GDM1 (cell line): ENCODE results near the gene TACC2.
"Not testable (repeated sequence)": the region's sequence is repeated elsewhere in the genome, so short reads cannot be mapped to it uniquely, and the experiment has no call there.

Experiments
- DNase-seq: peaks from one replicate; lab custom pipeline; 2025; lab: John Stamatoyannopoulos, UW

TACC2 gene

DNA sequence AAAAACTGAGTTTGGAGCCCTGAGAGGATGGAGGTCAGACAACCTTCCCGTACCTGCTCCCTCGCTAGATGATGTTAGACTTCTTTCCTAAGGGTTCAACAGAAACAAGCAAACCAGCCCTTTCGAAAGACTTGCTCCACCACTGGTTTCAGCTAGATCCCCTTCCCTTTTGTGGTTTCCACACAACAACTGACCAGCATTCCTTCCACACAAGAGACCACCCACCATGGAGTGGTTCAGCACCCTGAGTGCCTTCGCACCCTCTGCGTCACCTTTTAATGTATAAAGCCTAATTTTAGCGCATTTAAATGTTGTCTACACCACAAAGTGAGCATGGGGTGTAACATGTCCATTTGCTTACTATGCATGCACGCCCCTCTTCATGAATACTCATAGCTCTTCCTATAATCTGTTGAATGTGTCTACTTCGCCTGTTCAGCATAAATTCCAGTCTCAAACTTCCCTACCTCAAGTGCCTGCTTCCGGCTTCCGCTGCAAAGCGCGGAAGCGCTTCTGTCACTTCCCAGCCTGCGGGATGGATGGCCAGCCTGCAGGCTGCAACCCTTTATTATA lies 69.0 kb downstream of the TACC2 start:
- DNase-seq = no peak

DNA sequence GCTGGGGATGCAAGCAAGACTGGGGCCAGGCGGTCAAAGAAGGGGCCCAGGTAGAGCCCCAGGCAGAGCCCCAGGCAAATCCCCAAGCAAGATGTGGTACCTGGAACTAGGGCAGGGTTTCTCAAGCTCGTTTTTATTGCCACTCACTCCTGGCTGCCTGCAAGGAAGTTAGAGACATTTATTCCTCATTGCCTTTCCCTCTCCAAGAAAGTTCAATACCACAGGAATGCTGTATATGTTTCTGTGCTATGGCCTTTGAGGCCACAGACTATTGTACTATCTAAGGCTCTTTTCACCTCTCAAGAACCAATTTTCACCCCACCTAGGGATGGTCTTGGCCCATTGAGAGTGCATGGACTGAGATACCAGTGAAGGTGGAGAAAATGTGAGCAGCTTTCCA lies 71.3 kb downstream of the TACC2 start:
- no peak for DNase-seq

DNA sequence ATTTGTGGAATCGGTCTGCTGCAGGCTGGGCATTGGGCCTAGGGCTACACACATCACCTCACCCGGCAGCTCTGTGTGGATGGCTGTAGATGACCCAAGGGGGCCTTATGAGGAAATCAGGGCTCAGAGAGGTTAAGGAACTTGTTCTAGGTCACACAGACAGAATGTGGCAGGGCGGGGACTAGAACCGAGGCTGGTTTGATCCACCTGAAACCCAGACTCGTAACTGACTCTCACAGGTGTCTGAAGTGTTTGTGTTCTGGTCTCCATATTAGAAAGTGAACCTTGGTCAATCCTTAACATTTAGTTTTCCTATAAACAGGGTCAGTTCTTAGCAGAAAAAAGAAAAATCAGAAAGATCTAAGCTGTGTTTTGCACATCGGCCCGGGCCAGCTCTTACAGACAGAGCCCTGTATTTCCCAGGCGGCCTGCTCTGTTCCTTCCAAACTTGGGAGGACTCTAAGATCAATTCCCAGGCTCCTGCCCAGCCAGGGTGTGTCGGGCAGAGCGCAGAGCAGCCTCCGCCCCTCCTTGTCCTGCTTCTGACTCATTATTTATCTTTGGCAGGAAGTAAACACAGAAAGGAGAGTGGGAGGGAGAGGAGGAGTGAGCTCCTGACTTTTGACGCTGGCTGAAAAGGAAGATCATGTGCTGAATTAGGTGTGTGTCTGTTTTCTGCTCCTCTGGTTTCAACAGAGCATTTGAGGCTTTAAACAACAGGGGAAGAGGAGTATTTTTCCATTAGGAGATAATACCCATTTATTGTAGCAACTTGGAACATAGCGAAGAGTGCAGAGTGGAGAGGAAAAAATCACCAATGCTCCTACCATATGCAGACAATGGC lies 74.1 kb downstream of the TACC2 start:
- no peak for DNase-seq

DNA sequence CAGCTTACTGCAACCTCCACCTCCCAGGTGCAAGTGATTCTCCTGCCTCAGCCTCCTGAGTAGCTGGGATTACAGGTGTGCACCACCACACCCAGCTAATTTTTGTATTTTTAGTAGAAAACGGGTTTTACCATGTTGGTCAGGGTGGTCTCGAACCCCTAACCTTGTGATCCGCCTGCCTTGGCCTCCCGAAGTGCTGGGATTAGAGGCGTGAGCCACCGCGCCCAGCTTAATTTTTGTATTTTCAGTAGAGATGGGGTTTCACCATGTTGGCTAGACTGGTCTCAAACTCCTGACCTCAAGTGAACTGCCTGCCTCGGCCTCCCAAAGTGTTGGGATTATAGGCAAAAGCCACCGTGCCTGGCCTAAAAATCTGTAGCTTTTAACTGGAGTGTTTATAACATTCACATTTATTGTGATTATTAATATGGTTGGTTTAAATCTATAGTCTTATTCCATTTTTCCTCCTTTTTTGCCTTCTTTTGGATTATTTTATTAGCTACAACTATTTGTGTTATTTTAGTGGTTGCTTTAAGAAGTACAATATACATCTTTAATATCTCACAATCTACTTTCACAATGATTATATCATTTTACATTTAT lies 77.5 kb downstream of the TACC2 start:
- not testable (repeated sequence) for DNase-seq

DNA sequence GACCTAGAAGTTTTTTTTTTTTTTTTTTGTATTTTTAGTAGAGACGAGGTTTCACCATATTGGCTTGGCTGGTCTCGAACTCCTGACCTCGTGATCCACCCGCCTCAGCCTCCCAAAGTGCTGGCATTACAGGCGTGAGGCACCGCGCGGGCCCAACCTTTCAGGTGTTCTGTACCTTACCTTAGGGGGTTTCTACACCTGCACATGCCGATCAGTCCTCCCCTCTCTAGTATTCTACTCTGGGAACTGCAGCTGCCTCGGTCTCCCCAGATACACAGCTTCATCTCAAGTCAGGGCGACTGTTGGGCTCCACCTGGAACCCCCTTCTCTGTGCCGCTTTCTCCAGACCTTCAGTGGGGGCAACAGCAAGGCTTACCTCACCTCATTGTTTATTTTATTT lies 79.9 kb downstream of the TACC2 start:
- DNase-seq = no peak

DNA sequence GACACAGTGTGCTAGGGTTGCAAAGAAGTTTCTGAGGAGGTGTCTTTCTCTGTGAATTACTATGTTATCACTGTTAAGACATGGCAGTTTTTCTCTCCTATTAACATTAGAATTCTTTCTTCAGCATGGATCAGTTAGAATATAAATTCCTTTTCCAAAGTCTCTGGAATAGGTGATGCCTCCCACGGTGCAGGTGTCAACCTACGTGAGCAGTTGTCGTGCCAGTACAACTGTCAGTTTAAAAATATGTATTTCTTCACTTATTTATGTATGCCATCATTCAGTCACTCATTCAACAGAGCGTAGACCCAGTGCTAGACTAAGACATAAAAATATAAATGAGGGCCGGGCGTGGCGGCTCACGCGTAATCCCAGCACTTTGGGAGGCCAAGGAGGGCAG lies 83.5 kb downstream of the TACC2 start:
- no peak for DNase-seq

DNA sequence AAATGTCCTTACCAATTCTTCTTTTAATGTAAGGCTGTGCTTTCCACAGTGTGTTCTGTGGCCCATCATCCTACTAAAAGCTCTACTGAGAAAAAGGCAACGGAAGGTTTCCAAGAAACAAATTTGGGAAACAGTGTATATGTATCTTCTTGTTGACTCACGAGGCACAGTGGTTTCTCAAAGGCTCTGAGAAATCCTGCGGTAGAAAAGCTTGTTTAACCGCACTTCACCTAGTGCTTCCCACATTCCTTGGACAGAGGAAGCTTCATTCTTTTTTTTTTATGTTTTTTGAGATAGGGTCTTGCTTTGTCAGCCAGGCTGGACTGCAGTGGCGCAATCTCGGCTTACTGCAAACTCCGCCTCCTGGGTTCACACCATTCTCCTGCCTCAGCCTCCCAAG lies 84.5 kb downstream of the TACC2 start:
- DNase-seq = no peak

DNA sequence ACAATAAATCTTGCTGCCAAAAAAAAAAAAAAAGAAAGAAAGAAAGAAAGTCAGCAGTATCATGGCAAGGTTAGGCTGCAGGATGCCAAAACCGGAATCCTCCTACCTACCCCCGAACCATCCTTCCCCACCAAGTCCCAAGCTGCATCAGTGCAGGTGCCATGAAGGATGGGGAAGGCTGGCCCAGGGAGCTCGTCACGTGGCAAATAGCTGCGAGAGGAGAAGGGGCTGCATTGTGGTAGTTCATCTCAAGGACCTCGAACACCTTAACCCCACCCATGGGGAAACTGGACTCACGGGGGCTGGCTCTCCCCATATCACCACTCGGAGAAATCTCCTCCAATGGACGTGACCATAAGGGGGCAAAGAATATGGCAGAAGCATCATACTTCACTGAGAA lies 86.2 kb downstream of the TACC2 start:
- no peak for DNase-seq

DNA sequence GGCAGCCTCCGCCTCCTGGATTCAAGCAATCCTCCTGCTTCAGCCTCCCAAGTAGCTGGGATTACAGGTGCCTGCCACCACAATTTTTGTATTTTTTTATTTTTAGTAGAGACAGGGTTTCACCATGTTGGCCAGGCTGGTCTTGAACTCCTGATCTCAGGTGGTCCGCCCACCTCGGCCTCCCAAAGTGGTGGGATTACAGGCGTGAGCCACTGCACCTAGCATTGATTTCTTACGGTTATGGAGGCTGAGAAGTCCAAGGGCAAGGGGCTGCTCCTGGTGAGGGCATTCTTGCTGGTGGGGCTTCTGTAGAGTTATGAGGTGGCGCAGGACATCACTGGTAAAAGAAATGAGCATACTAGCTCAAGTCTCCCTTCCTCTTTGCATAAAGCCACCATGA lies 86.9 kb downstream of the TACC2 start:
- DNase-seq = not testable (repeated sequence)

DNA sequence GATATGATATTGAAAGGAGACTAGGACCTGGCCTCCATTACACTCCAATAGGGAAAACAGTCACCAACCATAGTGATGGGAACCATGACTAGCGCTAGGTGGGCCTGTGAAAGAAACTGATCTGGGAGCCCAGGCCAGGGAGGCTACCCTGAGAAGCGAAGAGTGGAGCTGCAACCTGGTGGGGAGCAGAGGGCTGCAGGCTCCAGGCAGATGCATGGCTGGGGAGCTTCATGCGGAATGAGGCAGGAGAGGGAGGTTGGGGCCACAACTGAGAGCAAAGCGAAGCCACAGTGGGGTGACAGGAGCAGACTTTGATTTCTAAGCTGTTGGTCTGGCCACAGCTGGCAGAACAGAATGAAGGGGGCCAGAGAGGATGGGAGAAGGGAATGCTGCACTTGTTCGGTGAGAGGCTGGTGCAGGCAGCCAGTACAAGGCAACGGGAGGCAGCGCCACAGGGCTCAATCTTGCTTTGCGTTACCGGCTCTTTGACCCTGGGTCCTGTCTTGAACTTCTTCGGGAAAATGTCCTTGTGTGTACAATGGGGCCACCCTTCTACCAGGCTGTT lies 88.4 kb downstream of the TACC2 start:
- no peak for DNase-seq

DNA sequence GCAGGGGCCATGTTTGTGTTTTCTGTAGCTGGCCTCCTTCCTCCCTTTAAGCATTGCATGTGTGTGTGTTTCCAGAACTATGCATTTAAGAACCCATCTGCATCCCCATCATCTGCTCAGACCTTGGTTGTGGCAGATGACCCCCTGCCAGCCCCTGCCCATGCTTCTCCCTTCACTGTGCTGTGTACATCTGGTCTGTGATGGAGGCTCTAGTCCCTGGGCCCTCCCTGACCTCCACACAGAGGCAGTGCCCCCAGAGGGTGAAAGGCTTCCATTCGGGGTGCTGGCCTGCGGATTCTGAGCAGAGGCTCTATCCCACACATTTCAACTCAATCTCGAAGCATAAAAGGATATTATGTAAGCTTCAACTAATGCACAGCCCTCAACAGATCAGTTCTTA lies 89.4 kb downstream of the TACC2 start:
- DNase-seq = no peak

DNA sequence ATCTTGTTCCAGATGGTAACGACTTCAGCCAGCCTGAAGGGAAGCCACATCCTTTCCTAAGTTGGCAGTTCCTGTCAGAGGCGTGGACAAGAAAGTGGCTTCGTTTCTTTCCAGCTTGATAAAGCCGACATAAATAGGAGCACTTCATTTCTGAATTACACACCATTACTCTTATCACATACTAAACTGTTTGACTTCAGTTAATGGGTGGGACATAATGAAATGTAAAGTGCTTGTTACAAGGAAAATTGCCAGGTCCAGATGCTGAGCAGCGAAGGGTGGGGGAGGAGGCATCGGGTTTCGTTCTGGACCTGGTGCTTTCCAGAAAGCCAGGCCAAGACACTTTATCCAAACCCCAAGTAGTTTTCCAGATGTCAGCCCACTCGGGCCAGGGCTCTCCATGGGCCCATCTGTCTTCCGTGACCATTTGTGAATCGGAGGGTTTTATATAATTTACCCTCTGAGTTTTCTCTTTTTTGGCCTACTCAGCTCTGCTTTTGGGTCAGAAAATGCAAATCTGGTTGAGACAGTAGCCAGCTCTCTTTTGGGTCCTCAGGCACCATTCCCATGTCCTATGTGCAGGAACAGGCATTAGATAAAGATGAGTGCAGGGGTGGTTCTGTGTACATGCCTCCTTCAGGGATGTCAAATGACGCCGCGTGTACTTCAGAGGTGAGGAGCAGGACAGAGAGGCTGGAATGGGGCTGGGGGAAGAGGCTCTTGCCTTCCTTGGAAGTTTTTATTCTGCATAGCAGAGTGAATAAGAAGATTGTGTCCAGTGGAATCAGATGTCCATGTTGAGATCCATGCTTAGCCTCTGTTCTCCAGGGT lies 90.2 kb downstream of the TACC2 start:
- DNase-seq = no peak

DNA sequence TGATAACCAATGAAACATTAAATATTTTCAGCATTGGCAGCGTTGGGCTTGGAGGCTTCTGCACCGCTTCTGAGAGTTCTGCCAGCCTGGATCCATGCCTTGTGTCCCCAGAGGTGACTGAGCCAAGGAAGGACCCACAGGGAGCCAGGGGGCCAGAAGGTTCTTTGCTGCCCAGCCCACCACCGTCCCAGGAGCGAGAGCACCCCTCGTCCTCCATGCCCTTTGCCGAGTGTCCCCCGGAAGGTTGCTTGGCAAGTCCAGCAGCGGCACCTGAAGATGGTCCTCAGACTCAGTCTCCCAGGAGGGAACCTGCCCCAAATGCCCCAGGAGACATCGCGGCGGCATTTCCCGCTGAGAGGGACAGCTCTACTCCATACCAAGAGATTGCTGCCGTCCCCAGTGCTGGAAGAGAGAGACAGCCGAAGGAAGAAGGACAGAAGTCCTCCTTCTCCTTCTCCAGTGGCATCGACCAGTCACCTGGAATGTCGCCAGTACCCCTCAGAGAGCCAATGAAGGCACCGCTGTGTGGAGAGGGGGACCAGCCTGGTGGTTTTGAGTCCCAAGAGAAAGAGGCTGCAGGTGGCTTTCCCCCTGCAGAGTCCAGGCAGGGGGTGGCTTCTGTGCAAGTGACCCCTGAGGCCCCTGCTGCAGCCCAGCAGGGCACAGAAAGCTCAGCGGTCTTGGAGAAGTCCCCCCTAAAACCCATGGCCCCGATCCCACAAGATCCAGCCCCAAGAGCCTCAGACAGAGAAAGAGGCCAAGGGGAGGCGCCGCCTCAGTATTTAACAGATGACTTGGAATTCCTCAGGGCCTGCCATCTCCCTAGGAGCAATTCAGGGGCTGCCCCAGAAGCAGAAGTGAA lies 93.9 kb downstream of the TACC2 start:
- DNase-seq = no peak

DNA sequence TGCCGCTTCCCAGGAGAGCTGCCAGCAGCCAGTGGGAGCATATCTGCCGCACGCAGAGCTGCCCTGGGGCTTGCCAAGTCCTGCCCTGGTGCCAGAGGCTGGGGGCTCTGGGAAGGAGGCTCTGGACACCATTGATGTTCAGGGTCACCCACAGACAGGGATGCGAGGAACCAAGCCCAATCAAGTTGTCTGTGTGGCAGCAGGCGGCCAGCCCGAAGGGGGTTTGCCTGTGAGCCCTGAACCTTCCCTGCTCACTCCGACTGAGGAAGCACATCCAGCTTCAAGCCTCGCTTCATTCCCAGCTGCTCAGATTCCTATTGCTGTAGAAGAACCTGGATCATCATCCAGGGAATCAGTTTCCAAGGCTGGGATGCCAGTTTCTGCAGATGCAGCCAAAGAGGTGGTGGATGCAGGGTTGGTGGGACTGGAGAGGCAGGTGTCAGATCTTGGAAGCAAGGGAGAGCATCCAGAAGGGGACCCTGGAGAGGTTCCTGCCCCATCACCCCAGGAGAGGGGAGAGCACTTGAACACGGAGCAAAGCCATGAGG lies 94.6 kb downstream of the TACC2 start:
- no peak for DNase-seq

DNA sequence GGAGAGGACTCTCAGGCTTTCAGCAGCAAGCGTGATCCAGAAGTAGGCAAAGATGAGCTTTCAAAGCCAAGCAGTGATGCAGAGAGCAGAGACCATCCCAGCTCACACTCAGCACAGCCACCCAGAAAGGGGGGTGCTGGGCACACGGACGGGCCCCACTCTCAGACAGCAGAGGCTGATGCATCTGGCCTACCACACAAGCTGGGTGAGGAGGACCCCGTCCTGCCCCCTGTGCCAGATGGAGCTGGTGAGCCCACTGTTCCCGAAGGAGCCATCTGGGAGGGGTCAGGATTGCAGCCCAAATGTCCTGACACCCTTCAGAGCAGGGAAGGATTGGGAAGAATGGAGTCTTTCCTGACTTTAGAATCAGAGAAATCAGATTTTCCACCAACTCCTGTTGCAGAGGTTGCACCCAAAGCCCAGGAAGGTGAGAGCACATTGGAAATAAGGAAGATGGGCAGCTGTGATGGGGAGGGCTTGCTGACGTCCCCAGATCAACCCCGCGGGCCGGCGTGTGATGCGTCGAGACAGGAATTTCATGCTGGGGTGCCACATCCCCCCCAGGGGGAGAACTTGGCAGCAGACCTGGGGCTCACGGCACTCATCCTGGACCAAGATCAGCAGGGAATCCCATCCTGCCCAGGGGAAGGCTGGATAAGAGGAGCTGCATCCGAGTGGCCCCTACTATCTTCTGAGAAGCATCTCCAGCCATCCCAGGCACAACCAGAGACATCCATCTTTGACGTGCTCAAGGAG lies 95.5 kb downstream of the TACC2 start:
- no peak for DNase-seq

DNA sequence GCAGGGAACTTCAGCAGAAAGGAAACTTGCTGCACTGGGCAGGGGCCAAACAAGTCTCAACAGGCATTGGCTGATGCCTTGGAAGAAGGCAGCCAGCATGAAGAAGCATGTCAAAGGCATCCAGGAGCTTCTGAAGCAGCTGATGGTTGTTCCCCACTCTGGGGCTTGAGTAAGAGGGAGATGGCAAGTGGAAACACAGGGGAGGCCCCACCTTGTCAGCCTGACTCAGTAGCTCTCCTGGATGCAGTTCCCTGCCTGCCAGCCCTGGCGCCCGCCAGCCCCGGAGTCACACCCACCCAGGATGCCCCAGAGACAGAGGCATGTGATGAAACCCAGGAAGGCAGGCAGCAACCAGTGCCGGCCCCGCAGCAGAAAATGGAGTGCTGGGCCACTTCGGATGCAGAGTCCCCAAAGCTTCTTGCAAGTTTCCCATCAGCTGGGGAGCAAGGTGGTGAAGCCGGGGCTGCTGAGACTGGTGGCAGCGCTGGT lies 96.5 kb downstream of the TACC2 start:
- DNase-seq = no peak

DNA sequence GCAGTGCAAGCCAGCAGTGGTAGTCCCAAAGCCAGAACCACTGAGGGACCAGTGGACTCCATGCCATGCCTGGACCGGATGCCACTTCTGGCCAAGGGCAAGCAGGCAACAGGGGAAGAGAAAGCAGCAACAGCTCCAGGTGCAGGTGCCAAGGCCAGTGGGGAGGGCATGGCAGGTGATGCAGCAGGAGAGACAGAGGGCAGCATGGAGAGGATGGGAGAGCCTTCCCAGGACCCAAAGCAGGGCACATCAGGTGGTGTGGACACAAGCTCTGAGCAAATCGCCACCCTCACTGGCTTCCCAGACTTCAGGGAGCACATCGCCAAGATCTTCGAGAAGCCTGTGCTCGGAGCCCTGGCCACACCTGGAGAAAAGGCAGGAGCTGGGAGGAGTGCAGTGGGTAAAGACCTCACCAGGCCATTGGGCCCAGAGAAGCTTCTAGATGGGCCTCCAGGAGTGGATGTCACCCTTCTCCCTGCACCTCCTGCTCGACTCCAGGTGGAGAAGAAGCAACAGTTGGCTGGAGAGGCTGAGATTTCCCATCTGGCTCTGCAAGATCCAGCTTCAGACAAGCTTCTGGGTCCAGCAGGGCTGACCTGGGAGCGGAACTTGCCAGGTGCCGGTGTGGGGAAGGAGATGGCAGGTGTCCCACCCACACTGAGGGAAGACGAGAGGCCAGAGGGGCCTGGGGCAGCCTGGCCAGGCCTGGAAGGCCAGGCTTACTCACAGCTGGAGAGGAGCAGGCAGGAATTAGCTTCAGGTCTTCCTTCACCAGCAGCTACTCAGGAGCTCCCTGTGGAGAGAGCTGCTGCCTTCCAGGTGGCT lies 97.7 kb downstream of the TACC2 start:
- no peak for DNase-seq

DNA sequence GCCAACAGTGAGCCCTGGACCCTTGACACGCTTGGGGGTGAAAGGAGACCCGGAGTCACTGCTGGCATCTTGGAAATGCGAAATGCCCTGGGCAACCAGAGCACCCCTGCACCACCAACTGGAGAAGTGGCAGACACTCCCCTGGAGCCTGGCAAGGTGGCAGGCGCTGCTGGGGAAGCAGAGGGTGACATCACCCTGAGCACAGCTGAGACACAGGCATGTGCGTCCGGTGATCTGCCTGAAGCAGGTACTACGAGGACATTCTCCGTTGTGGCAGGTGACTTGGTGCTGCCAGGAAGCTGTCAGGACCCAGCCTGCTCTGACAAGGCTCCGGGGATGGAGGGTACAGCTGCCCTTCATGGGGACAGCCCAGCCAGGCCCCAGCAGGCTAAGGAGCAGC lies 98.5 kb downstream of the TACC2 start:
- DNase-seq = no peak
